HCT116 (cell line): ENCODE measurements around the gene BST2. TPM values are rescaled to one million over a fixed set of nuclear protein-coding genes. Genes with fewer than 3 reads are reported as not detected.

ENCODE experiments used
- ATAC-seq: fragments of 200-7000 bp; cut with Tn5 transposase; 2 replicates; pipeline ENCODE4 v1.9.1; 2020; ENCODE audit warnings: mild to moderate bottlenecking, moderate library complexity
- BruUV-seq: library from RNA; stranded (reverse); fragments of 400-500 nt; replicated peaks from 2 replicates; lab custom pipeline; 2021; lab: Mats Ljungman, UMichigan
- CTCF ChIA-PET: fragments of 300-600 bp; sonication (Branson Sonifier 250); formaldehyde crosslinking; loops from one replicate; lab custom pipeline; 2021; ENCODE audit warnings: antibody characterized with exemption; lab: Charles Lee
- POLR2A ChIA-PET: fragments of 300-600, 350-600 bp; sonication (Branson Sonifier 250); formaldehyde crosslinking; loops from one replicate; lab custom pipeline; 2021; ENCODE audit warnings: antibody characterized with exemption; lab: Charles Lee
- RAD21 ChIA-PET, 2 experiments: fragments of 300-600 bp; sonication (Branson Sonifier 250); formaldehyde crosslinking; loops; one replicate each; lab custom pipeline; 2023; ENCODE audit warnings: low total read pairs in 2 of 2; ENCODE audit not compliant: uncharacterized antibody in 2 of 2, unreplicated experiment in 2 of 2, low non-redundant PET in 1 of 2; lab: Charles Lee
- DNase-seq: peaks from one replicate; pipeline ENCODE4 v3.0.0-alpha.2; 2010; ENCODE audit warnings: low read depth, low spot score
- H2AFZ ChIP-seq: fragments of 200-600 bp; shearing (Covaris generic), sonication (generic); 2 replicates; pipeline ENCODE4 v1.6.1; 2017; ENCODE audit warnings: low read depth, mixed run types, mixed read lengths, antibody characterized with exemption, low read length; ENCODE audit not compliant: poor library complexity, severe bottlenecking
- H3K27ac ChIP-seq: 2 replicates; pipeline ENCODE4 v1.5.1; 2012; ENCODE audit warnings: low read depth, low read length
- H3K27me3 ChIP-seq: fragments of 200-600 bp; sonication (generic); 2 replicates; pipeline ENCODE4 v1.6.1; 2016; ENCODE audit warnings: mixed run types, low read length, mixed read lengths; ENCODE audit not compliant: insufficient read depth
- H3K36me3 ChIP-seq, 2 experiments: fragments of 200-500 bp in 1 of 2; fragments of 200-600 bp in 1 of 2; sonication (Bioruptor generic) in 1 of 2; sonication (generic) in 1 of 2; 2 replicates each; pipeline versions ENCODE4 v1.5.1 to v1.6.1; 2014 to 2016; ENCODE audit warnings: low read length in 2 of 2, inconsistent platforms in 1 of 2, mixed read lengths in 1 of 2, mixed run types in 1 of 2; ENCODE audit not compliant: insufficient read depth in 2 of 2, control insufficient read depth in 1 of 2
- H3K4me1 ChIP-seq, 2 experiments: fragments of 200-600 bp in 1 of 2; sonication (generic) in 1 of 2; 2 replicates each; pipeline versions ENCODE4 v1.5.1 to v1.6.1; 2012 to 2017; ENCODE audit warnings: low read length in 2 of 2, inconsistent platforms in 1 of 2, mild to moderate bottlenecking in 1 of 2, mixed read lengths in 1 of 2, mixed run types in 1 of 2, moderate library complexity in 1 of 2; ENCODE audit not compliant: insufficient read depth in 2 of 2, control insufficient read depth in 1 of 2
- H3K4me2 ChIP-seq: fragments of 200-600 bp; sonication (generic); 2 replicates; pipeline ENCODE4 v1.6.1; 2017; ENCODE audit warnings: mixed run types, low read length, mixed read lengths
- H3K4me3 ChIP-seq, 2 experiments: fragments of 200-600 bp in 1 of 2; sonication (generic) in 1 of 2; replicated peaks in 1 of 2; 2 replicates each; pipeline ENCODE4 v1.5.1; 2011 to 2016; ENCODE audit warnings: low read length in 2 of 2, control low read depth in 1 of 2, low read depth in 1 of 2, mild to moderate bottlenecking in 1 of 2, mixed read lengths in 1 of 2, mixed run types in 1 of 2
- H3K79me2 ChIP-seq: fragments of 200-600 bp; sonication (generic); 2 replicates; pipeline ENCODE4 v1.6.1; 2017; ENCODE audit warnings: mild to moderate bottlenecking, mixed run types, low read length, moderate library complexity, mixed read lengths; ENCODE audit not compliant: insufficient read depth
- H3K9ac ChIP-seq: fragments of 200-600 bp; sonication (generic); 2 replicates; pipeline ENCODE4 v1.6.1; 2016; ENCODE audit warnings: low read length, mixed read lengths
- H3K9me2 ChIP-seq: fragments of 200-600 bp; sonication (generic), shearing (Covaris generic); 2 replicates; pipeline ENCODE4 v1.6.1; 2017; ENCODE audit warnings: mixed run types, mild to moderate bottlenecking, moderate library complexity; ENCODE audit not compliant: insufficient read depth
- H3K9me3 ChIP-seq, 2 experiments: fragments of 200-500 bp in 1 of 2; fragments of 200-600 bp in 1 of 2; sonication (Bioruptor generic) in 1 of 2; sonication (generic) in 1 of 2; 2 replicates each; pipeline ENCODE4 v1.6.1; 2014 to 2017; ENCODE audit warnings: low read length in 2 of 2, mixed read lengths in 2 of 2, inconsistent platforms in 1 of 2, low read depth in 1 of 2, mild to moderate bottlenecking in 1 of 2, mixed run types in 1 of 2, moderate library complexity in 1 of 2; ENCODE audit not compliant: control insufficient read depth in 1 of 2, insufficient read depth in 1 of 2
- H4K20me1 ChIP-seq: fragments of 200-600 bp; sonication (generic), shearing (Covaris generic); 2 replicates; pipeline ENCODE4 v1.6.1; 2017; ENCODE audit warnings: mixed run types, mild to moderate bottlenecking, moderate library complexity; ENCODE audit not compliant: insufficient read depth
- CTCF ChIP-seq, 3 experiments: fragments of 200-600 bp in 1 of 3; sonication (generic) in 1 of 3; IDR thresholded peaks in 2 of 3; conservative IDR thresholded peaks in 1 of 3; 2 replicates each; pipeline ENCODE4 v1.5.1; 2012 to 2017; ENCODE audit warnings: low read depth in 2 of 3, low read length in 2 of 3, antibody characterized with exemption in 1 of 3, borderline replicate concordance in 1 of 3, control low read depth in 1 of 3, mild to moderate bottlenecking in 1 of 3, mixed read lengths in 1 of 3, mixed run types in 1 of 3, moderate library complexity in 1 of 3; ENCODE audit not compliant: insufficient read depth in 1 of 3
- EZH2 ChIP-seq: fragments of 200-600 bp; sonication (generic); IDR thresholded peaks from 2 replicates; pipeline ENCODE4 v1.6.1; 2017; ENCODE audit warnings: antibody characterized with exemption, mixed run types
- MAX ChIP-seq: IDR thresholded peaks from 2 replicates; pipeline ENCODE4 v1.6.1; 2012
- POLR2AphosphoS5 ChIP-seq: IDR thresholded peaks from 2 replicates; pipeline ENCODE4 v1.6.1; 2011; ENCODE audit warnings: mild to moderate bottlenecking, low read depth, low read length, moderate library complexity
- REST ChIP-seq: IDR thresholded peaks from 2 replicates; pipeline ENCODE4 v1.6.1; 2012; ENCODE audit warnings: low read depth
- TCF7L2 ChIP-seq: IDR thresholded peaks from 2 replicates; pipeline ENCODE4 v1.7.0; 2011; ENCODE audit warnings: borderline replicate concordance, inconsistent platforms; ENCODE audit not compliant: insufficient read depth, insufficient read length; ENCODE audit errors: extremely low read depth
- ZBTB33 ChIP-seq: IDR thresholded peaks from 2 replicates; pipeline ENCODE4 v1.6.1; 2011; ENCODE audit warnings: mild to moderate bottlenecking, low read length, moderate library complexity; ENCODE audit not compliant: insufficient replicate concordance; ENCODE audit errors: extremely low read depth
- ZNF274 ChIP-seq: fragments of 200-500 bp; sonication (Bioruptor generic); IDR thresholded peaks from 2 replicates; pipeline ENCODE4 v1.6.1; 2014; ENCODE audit warnings: mild to moderate bottlenecking, low read depth, low read length, inconsistent platforms
- intact Hi-C: fragments of 100-400 bp; cut with micrococcal nuclease; formaldehyde crosslinking; loops from 2 replicates; pipeline ENCODE4 v1.10.0; 2022
- total RNA-seq: library from RNA; stranded (reverse); gene quantifications from one replicate; pipeline ENCODE4 v1.2.1, GENCODE V29; 2021; ENCODE audit not compliant: unreplicated experiment

The BST2 gene
- total RNA-seq, 1 experiment from 2014 or later: 5.4 TPM

- peak; percentile 75 to 82 (median 82) for TF ChIP-seq CTCF (IDR thresholded peaks at IDR 0.05 in 2 of 3, conservative IDR thresholded peaks at IDR 0.05 in 1 of 3; ENCODE audit: borderline replicate concordance in 1 of 3, insufficient read depth in 1 of 3, low read depth in 2 of 3, low read length in 2 of 3)
- no peak for TF ChIP-seq ZNF274
These were observed 10.5 kb downstream of the BST2 start (continued) for GRCh38 chr19:17394891-17395415.

- Histone ChIP-seq H3K79me2 (no peaks in the 10 kb centered on the region), H3K36me3 (no peaks in the 10 kb centered on the region), H3K27ac (peak within 1 kb of the TSS; percentile 20; the same call in 1 of the 2 replicates), H4K20me1 (no peaks in the 10 kb centered on the region), H3K4me2 (peak within 1 kb of the TSS; percentile 67), H3K9ac (0 out of 2 replicates have a peak within 1 kb of the TSS, but pooled peaks have one; percentile 4), H3K27me3 (no peaks in the 10 kb centered on the region), H3K9me2 (no peaks in the 10 kb centered on the region), H2AFZ (peak within 1 kb of the TSS; percentile 52), H3K4me1 (peaks cover 11 to 32% of the 10 kb centered on the region in 2 experiments), H3K9me3 (no peaks in the 10 kb centered on the region), H3K4me3 (peak within 1 kb of the TSS; percentile 31 to 32; a peak in 3 of 4 replicates)
- ChIA-PET POLR2A (interaction anchor here (0.9 kb wide), 1 partner anchor 115 kb away, joined by 3 read pairs; no protein-coding TSS in a partner anchor), RAD21 (no interaction called here), CTCF (interaction anchor here (2.5 kb wide), 1 partner anchor 72 kb away, joined by 8 read pairs; no protein-coding TSS in a partner anchor)
- ATAC-seq: no peak
- BruUV-seq: no TSS peak
- intact Hi-C loops: no loop called here
- DNase-seq: no peak
- TF ChIP-seq ZNF274: no peak
- no peak for TF ChIP-seq POLR2AphosphoS5
- no peak for TF ChIP-seq EZH2
- no peak for TF ChIP-seq ZBTB33
- no peak for TF ChIP-seq MAX
- no peak for TF ChIP-seq REST
- no peak for TF ChIP-seq TCF7L2
These were observed 11.5 kb downstream of the BST2 start, which contains the start of gene CCDC194 for GRCh38 chr19:17393914-17394313. CCDC194 (minus strand) TSS chr19:17394196; CDS start chr19:17394158, 38 bp downstream.
